Sigmoid colon (tissue), 7 donors: Measurements from ENCODE around the gene EVL. TPM values are rescaled to one million over a fixed set of nuclear protein-coding genes. Genes with fewer than 3 reads are reported as not detected.

Experiments
- DNase-seq: peaks from one replicate; pipeline ENCODE4 v3.0.0-alpha.2; 2019
- H3K27ac ChIP-seq, 4 donors: fragments of 200-600 bp; sonication (generic); one replicate each; pipeline ENCODE4 v1.5.1; 2016 to 2019; ENCODE audit warnings: mild to moderate bottlenecking in 1 of 4
- H3K27me3 ChIP-seq, 3 donors: fragments of 200-600 bp; sonication (generic); one replicate each; pipeline ENCODE4 v1.5.1; 2019; ENCODE audit warnings: mild to moderate bottlenecking in 1 of 3
- H3K36me3 ChIP-seq, 4 donors: fragments of 200-600 bp; sonication (generic); one replicate each; pipeline ENCODE4 v1.5.1; 2016 to 2019
- H3K4me1 ChIP-seq, 4 donors: fragments of 200-600 bp; sonication (generic); one replicate each; pipeline ENCODE4 v1.5.1; 2017 to 2019
- H3K4me3 ChIP-seq, 4 donors: fragments of 200-600 bp; sonication (generic); one replicate each; pipeline ENCODE4 v1.5.1; 2017 to 2019; ENCODE audit warnings: mild to moderate bottlenecking in 2 of 4, moderate library complexity in 1 of 4
- H3K9me3 ChIP-seq, 4 donors: fragments of 200-600 bp in 3 of 4; sonication (generic) in 3 of 4; one replicate each; pipeline versions ENCODE4 v1.5.1 to v1.6.1; 2013 to 2019
- EP300 ChIP-seq, 4 donors: sonication (generic); formaldehyde crosslinking; IDR thresholded peaks; one replicate each; pipeline ENCODE4 v1.6.1; 2017; ENCODE audit warnings: antibody characterized with exemption in 4 of 4
- POLR2A ChIP-seq, 2 donors: fragments of 450-650 bp; IDR thresholded peaks; one replicate each; pipeline ENCODE4 v1.6.1; 2016; ENCODE audit warnings: antibody characterized with exemption in 2 of 2, mild to moderate bottlenecking in 2 of 2, moderate library complexity in 2 of 2
- POLR2AphosphoS5 ChIP-seq, 4 donors: sonication (generic); formaldehyde crosslinking; IDR thresholded peaks; one replicate each; pipeline ENCODE4 v1.6.1; 2017; ENCODE audit warnings: antibody characterized with exemption in 4 of 4
- WGBS, 2 donors: extraction: QIAGEN DNeasy Blood & Tissue Kit; methylation state at CpG; one replicate each; pipeline ENCODE4 v1.1.7; 2013; 5-methylcytosine and 5-hydroxymethylcytosine counted together
- intact Hi-C: fragments of 100-400 bp; cut with DNase I; formaldehyde crosslinking; loops from one replicate; pipeline ENCODE4 v1.15.1; 2023
- polyA plus RNA-seq, 3 donors: library from polyadenylated mRNA; stranded (reverse); fragments of 200-250 nt; gene quantifications; one replicate each; pipeline ENCODE4 v1.2.3, GENCODE V29; 2013
- total RNA-seq, 4 donors: library from RNA; depleted of rRNA; stranded (reverse); fragments of >200 nt; gene quantifications; one replicate each; pipeline ENCODE4 v1.1.0, GENCODE V29; 2016
- TF ChIP-seq, protein P1 (sequence below), 4 experiments: fragments of 450-650 bp in 3 of 4; fragments of 200-600 bp in 1 of 4; IDR thresholded peaks; one replicate each; pipeline ENCODE4 v1.5.1; 2016 to 2019; ENCODE audit warnings: antibody characterized with exemption in 4 of 4, mild to moderate bottlenecking in 3 of 4, moderate library complexity in 2 of 4
- donor health status: healthy with polysubstance abuse.
- donor health status: Bipolar disorder and iron deficiency.
- donor health status: healthy.

EVL gene
- total and polyA plus RNA-seq, 7 donors = 6.5 to 100 (median 27.5) TPM

DNA sequence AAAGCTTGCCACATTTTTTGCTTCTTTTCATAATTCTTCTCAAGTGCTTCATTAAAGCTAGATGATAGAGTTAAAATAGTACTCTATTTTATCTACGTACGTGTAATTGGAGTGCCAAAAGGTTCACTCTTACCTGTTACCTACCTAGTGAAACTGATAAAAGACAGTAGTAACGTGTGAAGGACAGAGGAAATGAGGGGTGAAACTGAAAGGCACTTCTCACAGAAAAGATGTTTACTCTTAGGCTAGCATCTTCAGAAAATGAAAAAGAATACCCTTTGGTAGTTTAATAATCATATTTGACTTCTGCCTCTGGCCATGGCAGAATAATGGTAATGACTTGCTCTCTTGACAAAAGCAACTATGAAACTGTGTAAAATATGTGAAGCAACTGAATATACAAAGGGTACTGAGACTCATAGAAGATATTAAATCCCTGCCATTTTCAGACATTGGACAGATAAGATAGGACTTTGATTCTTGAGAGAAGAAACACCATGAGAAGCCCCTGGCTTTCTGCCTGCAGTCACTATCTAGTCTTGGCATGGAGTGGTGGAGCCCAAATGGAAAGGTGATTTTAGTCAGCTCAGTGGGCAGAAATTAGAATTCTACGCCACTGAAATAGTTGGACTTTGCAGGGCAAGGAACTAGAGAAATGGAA lies 6.3 kb upstream of the EVL start:
- intact Hi-C loops = loop anchor here (5.0 kb wide), 1 partner anchor 48 kb away; no protein-coding TSS in a partner anchor
- H3K27me3 ChIP-seq = no peaks in the 10 kb centered on the region
- H3K9me3 ChIP-seq = no peaks in the 10 kb centered on the region
- H3K27ac ChIP-seq = no peak overlapping the region
- no peak for DNase-seq
- H3K4me3 ChIP-seq = no peak overlapping the region
- no peaks in the 10 kb centered on the region for H3K36me3 ChIP-seq
- WGBS, 2 donors = 70 to 79% methylated on average over 4 of the region's 4 CpGs
- peaks cover 0 to 12% (median 0%) of the 10 kb centered on the region in 4 donors for H3K4me1 ChIP-seq
- TF ChIP-seq, protein P1, sequence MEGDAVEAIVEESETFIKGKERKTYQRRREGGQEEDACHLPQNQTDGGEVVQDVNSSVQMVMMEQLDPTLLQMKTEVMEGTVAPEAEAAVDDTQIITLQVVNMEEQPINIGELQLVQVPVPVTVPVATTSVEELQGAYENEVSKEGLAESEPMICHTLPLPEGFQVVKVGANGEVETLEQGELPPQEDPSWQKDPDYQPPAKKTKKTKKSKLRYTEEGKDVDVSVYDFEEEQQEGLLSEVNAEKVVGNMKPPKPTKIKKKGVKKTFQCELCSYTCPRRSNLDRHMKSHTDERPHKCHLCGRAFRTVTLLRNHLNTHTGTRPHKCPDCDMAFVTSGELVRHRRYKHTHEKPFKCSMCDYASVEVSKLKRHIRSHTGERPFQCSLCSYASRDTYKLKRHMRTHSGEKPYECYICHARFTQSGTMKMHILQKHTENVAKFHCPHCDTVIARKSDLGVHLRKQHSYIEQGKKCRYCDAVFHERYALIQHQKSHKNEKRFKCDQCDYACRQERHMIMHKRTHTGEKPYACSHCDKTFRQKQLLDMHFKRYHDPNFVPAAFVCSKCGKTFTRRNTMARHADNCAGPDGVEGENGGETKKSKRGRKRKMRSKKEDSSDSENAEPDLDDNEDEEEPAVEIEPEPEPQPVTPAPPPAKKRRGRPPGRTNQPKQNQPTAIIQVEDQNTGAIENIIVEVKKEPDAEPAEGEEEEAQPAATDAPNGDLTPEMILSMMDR (IDR thresholded peaks at IDR 0.05) = no peak

DNA sequence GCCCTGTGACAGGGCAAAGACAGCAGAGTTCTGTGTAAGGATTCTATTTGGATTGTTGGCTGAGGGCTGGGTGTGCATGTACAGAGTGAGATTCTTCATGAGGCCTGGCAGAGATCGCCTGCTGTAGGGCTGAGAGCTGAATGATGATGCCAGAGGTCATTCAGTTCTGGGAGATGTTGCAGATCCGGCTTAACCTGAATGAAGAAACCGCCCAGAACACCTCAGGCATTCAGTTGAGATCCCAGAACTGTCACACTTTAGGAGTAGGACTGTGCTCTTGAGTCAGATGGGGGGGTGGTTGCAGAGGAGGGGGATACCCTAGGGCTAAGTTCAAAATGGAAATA lies 5.8 kb upstream of the EVL start:
- intact Hi-C loops = loop anchor here (5.0 kb wide), 1 partner anchor 48 kb away; no protein-coding TSS in a partner anchor
- Histone ChIP-seq H3K27me3 (no peaks in the 10 kb centered on the region), H3K4me3 (no peak overlapping the region), H3K9me3 (no peaks in the 10 kb centered on the region), H3K27ac (no peak overlapping the region), H3K36me3 (no peaks in the 10 kb centered on the region), H3K4me1 (peaks cover 0 to 12% (median 0%) of the 10 kb centered on the region in 4 donors)
- 30 to 82% methylated on average over 3 of the region's 3 CpGs for WGBS, 2 donors
- TF ChIP-seq POLR2A (IDR thresholded peaks at IDR 0.05) (no peak), POLR2AphosphoS5 (IDR thresholded peaks at IDR 0.05) (no peak), EP300 (IDR thresholded peaks at IDR 0.05) (no peak)
- TF ChIP-seq, protein P1 (IDR thresholded peaks at IDR 0.05) = no peak
- DNase-seq = no peak

DNA sequence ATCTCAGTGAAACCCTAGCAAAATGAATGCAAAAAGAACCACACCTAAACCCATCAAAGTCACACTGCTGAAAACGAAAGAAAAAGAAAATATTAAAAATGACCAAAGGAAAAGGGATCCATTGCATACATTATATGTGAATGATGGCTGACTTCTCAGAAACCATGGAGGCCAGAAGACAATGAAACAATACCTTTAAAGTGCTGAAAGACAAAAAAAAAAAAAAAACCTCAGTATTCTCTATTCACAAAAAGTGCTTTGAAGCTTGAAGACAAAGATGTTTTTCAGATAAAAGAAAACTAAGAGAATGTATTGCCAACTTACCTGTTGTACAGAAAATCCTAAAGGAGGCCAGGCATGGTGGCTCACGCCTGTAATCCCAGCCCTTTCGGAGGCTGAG lies 4.5 kb upstream of the EVL start:
- TF ChIP-seq POLR2A (IDR thresholded peaks at IDR 0.05) (no peak), EP300 (IDR thresholded peaks at IDR 0.05) (no peak), POLR2AphosphoS5 (IDR thresholded peaks at IDR 0.05) (no peak)
- TF ChIP-seq, protein P1 (IDR thresholded peaks at IDR 0.05) = no peak
- intact Hi-C loops = no loop called here
- 85 to 91% methylated on average over 3 of the region's 3 CpGs for WGBS, 2 donors

DNA sequence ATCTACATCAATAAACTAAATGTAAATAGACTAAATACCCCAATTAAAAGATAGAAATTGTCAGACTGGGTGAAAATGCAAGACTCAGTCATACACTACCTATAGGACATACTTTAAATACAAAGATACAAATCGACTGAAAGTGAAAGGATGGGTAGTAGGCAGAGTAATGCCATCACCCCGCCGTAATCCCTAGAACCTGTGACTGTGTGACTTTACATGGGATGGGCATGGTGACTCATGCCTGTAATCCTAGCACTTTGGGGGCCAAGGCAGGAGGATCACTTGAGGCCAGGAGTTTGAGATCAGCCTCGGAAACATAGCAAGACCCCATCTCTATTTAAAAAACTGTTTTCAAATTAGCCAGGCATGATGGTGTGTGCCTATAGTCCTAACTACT lies 2.6 kb upstream of the EVL start:
- TF ChIP-seq POLR2A (IDR thresholded peaks at IDR 0.05) = no peak
- no peak for TF ChIP-seq POLR2AphosphoS5 (IDR thresholded peaks at IDR 0.05)
- TF ChIP-seq, protein P1 (IDR thresholded peaks at IDR 0.05) = no peak
- no peak for TF ChIP-seq EP300 (IDR thresholded peaks at IDR 0.05)
- Histone ChIP-seq H3K4me3 (no peak overlapping the region), H3K9me3 (no peaks in the 10 kb centered on the region), H3K27me3 (no peaks in the 10 kb centered on the region), H3K36me3 (no peaks in the 10 kb centered on the region), H3K4me1 (peaks cover 0 to 6% (median 0%) of the 10 kb centered on the region in 4 donors), H3K27ac (no peak overlapping the region)
- WGBS, 2 donors = 77 to 81% methylated on average over 4 of the region's 4 CpGs
- no peak for DNase-seq
- intact Hi-C loops = no loop called here

More for the DNA sequence above, 4.5 kb upstream of the EVL start:
- H3K27ac ChIP-seq = no peak overlapping the region
- no peaks in the 10 kb centered on the region for H3K9me3 ChIP-seq
- H3K4me1 ChIP-seq = peaks cover 0 to 12% (median 0%) of the 10 kb centered on the region in 4 donors
- H3K27me3 ChIP-seq = no peaks in the 10 kb centered on the region
- H3K4me3 ChIP-seq = no peak overlapping the region
- DNase-seq = no peak
- H3K36me3 ChIP-seq = no peaks in the 10 kb centered on the region
